ENCODE results near the gene KCTD15.

Gene KCTD15, protein sequence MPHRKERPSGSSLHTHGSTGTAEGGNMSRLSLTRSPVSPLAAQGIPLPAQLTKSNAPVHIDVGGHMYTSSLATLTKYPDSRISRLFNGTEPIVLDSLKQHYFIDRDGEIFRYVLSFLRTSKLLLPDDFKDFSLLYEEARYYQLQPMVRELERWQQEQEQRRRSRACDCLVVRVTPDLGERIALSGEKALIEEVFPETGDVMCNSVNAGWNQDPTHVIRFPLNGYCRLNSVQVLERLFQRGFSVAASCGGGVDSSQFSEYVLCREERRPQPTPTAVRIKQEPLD

GRCh38 chr19:33796164-33796875 lies at the start of gene KCTD15:
Gene KCTD15 (plus strand): TSS chr19:33796870. CDS start chr19:33800455, 3,585 bp downstream.
- peak in 1 of 3 experiments; percentile 30 for DNase-seq (ENCODE audit: low read depth in 3 of 3)

DNA sequence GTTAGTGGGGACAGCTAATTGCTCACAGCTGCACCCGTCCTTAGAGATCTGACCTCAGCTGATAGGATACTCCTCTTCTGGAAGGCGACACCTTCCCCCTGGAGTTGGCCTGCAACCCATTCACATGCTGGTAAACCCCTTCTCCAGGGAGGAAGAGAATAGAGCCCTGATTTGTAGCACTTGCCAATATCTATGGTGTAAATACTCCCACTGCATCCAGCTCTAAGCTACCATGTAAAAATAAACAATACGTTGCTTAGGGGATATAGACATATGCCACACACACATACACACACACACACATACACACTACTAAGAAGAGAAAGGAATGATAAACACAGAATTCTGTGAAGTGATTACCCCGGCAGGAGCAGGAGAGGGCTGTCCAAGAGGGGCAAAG lies 49.4 kb upstream of the KCTD15 start:
- no peak for DNase-seq (ENCODE audit: low read depth in 3 of 3)

DNA sequence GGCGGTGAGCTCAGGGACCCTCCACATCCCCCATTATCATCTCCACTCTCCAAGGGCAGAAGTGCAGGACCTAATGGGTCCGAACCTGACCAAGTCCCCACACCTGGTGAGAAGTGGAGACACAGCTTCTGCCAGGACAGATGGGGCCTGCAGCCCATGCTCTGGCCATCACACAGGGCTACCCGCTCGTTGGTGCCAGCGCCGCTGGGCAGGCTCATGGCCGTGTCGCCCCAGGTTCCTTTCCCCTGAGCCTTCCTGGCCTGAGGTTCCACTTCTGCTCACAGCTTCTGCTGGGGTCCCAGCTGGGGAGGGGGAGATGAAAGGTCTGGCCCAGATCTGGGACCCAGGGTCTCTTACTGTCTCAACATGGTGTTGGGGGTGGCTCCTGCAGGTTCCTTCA lies 48.4 kb upstream of the KCTD15 start:
- DNase-seq (ENCODE audit: low read depth in 3 of 3): no peak

DNA sequence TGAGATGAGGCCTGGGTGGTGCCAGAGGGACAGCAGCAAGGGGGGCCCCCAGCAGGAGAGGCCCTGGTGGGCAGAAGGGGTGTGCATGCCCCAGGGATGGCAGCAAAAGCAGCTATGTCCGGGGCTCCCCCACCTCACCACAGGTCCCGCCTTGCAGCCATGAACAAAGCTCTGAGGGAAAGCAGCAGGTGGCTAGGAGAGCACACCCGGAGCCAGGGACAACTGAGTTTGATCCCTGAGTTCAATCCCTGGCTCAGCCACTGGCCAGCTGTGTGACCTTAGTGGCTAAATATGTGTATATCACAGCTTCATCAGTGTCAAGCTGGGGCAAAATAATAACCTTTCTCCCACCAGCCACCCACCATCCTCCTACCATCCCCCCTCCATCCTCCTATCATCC lies 47.7 kb upstream of the KCTD15 start:
- no peak for DNase-seq (ENCODE audit: low read depth in 3 of 3)

DNA sequence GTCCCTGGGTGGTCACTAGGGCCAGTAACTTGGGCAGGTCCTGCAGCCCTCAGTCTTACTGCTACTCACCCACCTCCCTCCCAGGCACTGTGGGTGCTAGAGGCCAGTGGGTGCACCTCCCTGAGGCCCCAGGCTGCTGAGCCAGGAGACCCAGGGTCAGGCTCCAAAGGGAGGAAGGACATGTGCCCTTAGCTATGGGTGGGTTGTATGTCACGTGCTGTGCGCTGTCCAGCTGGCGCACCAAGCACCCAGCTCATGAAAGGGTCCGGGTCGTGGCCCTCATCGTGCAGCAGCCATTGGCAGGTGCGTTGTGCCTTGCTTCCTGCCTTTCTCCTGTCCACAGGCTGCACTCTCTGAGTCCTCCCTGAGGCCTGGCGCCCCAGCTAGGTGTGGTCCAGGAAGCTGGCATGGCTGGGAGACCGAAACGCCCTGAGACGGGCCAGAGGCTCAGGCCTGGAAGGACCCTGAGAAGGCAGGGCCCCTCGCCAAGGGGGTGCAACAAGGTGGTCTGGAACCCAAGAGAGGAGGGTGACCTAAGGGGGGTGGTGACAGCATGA lies 47.0 kb upstream of the KCTD15 start:
- DNase-seq (ENCODE audit: low read depth in 3 of 3): no peak

GRCh38 chr19:33750587-33751435 lies 45.9 kb upstream of the KCTD15 start:
- no peak for DNase-seq (ENCODE audit: low read depth in 3 of 3)

DNA sequence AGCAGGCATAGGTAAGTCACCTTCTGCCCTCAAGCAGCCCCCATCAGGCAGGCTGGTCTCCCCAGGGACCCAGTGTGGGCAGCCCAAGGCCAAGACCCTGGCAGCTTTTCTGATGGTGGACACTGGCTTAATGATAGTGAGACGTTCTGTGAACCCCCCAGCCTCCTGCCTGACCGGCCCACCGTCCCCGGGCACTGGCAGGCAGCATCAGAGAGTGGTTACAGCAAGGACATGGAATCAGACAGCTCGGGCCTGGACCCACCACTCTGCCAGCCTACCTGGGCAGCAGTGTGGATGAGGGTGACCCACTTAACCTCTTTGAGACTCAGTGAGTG lies 45.3 kb upstream of the KCTD15 start:
- no peak for DNase-seq (ENCODE audit: low read depth in 3 of 3)

DNA sequence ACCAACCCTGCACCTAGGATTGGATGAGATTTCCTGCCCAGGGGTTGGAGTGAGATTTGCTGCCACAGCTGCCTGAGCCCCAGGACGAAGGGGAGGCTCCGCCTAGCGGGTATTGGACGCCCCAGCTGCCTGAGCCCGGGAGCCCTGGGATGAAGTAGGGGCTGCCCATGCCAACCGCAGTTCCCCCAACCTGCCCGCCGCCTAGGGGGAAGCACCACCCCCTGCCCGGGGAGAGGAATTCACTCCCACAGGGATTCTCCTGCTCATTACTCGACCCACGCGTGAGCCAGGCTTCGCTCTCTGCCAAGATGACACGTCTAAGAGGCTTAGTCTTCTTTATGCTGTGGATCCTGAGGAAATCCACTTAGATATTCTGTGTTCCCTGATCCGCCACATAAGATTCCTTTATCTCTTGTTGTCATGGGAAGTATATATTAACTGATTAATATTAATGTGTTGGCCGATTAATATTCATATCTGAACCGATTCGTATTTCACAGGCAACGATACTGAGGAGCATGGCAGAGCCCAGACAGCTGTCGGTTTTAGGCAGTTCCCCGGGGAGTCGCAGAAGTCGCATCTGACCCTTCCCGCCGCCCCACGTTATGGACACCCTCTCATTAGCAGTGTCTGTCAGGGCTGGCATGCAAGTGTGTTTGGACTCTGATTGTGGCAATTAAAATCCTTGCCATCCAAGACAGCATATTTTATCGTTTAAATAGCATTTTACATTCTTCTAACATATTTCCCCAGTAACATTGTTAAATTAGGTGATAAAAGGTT lies 44.5 kb upstream of the KCTD15 start:
- DNase-seq (ENCODE audit: low read depth in 3 of 3): no peak

DNA sequence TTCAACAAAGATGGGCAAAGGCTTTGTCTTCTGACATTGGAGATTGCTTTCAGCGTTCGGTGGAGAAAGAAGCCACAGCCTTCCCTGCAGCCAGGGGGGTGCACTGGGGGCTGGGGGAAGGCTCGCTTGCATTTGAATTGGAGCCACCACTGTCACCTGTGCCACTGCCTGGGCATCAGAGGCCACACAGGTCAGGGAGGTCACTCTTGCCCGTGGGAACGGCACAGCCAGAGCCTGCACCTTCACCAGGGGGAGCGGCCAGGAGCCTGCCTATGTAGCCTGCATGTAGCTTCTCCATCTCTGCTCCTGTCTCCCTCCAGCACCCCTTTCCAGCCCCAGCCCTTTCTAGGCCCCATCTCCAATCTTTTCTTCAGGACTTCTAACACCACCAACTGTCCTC lies 43.7 kb upstream of the KCTD15 start:
- no peak for DNase-seq (ENCODE audit: low read depth in 3 of 3)

- no peak for DNase-seq (ENCODE audit: low read depth in 3 of 3)
Measured at GRCh38 chr19:33754361-33754760, 42.3 kb upstream of the KCTD15 start.

GRCh38 chr19:33755099-33756035 lies 41.3 kb upstream of the KCTD15 start:
- DNase-seq (ENCODE audit: low read depth in 3 of 3): no peak

DNA sequence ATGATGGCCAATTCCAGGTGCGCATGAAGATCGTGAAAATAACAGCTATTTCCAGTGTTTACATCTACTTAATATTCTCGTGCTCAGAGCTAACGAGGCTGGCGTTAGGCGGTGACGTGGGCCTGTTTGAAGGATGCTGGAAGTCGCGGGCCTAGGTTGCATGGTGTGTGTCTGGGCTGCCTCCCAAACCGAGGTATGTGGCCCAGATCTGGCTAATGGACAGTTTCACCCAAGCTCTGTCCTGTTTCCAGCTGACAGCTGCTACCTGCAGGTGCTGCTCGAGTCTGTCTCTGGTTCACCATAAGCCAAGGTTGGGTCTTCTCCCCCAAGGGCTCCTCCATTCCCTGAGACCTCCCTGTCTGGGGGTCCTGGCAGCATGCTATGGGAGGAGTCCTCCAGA lies 40.5 kb upstream of the KCTD15 start:
- DNase-seq (ENCODE audit: low read depth in 3 of 3): no peak

GRCh38 chr19:33758541-33759013 lies 38.1 kb upstream of the KCTD15 start:
- no peak for DNase-seq (ENCODE audit: low read depth in 3 of 3)

DNA sequence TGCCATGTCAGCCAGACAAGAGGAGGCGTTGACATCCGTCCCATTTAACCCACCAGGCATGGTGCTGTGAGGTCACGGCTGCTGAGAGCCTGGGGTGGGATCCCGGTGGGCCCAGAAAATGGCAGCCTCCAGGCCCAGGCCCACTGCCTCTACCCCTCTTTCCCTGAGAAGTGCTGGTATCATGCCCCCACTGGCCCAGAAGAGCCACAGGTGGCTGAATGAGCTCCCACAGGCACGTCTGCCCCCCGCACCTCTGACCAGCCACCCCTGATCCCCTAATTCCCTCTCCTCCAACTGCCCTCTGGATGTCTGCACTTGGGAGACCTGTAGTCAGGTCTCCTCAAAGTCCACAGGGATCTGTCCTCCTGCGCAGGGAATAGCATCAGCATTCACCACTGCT lies 37.3 kb upstream of the KCTD15 start:
- no peak for DNase-seq (ENCODE audit: low read depth in 3 of 3)

- no peak for DNase-seq (ENCODE audit: low read depth in 3 of 3)
Measured at GRCh38 chr19:33763633-33764371, 32.9 kb upstream of the KCTD15 start.

DNA sequence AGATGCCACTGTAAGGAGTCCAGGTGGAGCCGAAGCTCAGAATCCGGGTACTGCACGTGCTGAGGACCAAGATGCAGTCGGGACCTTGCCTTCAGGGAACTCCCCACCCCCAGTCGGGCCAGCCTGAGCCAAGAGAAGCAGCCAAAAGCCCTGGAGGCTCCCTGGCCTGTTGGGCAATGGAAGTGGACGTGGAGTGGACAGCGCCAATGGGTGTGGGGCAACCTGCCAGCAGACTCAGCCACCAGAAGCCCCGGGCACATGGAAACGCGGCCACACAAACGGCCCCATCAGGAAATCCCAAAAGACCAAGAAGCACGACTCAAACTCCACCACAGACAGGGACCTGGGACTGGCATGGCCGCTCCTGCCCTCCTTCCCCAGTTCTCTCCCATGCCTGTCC lies 30.0 kb upstream of the KCTD15 start:
- no peak for DNase-seq (ENCODE audit: low read depth in 3 of 3)

DNA sequence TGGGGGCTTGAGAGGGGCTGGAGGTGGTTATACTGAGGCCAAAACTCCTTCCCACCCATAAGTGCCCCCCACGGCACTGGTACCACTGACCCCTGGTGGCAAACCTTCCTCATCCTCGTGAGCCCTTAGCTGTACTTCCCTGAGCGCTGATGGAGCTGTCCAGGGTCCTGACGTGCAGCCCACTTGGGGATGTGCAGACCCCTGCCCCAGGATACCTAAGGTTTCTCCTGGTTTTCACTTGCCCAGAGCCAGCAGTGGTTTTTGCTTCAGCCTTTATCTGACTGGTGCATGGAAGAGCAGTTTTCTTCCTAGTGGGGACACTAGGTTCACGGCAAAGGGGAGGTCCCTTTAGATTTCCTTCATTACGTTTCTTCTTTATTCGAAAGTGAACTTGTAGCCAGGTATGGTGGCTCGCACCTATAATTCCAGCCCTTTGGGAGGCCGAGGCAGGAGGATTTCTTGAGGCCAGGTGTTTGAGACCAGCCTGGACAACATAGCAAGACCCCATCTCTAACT lies 28.7 kb upstream of the KCTD15 start:
- no peak for DNase-seq (ENCODE audit: low read depth in 3 of 3)

GRCh38 chr19:33769208-33769607 lies 27.5 kb upstream of the KCTD15 start:
- DNase-seq (ENCODE audit: low read depth in 3 of 3): no peak

- no peak for DNase-seq (ENCODE audit: low read depth in 3 of 3)
Measured at GRCh38 chr19:33770107-33770506, 26.6 kb upstream of the KCTD15 start.

All from stimulated activated CD4-positive, alpha-beta T cell treated with anti-CD3 and anti-CD28 coated beads, TNF-alpha, amount 100 ng/mL, for 24 hours (primary cell).